Muscle layer of duodenum (tissue), 2 donors: ENCODE results near the gene MAP2K5.

Experiments used
- H3K27ac ChIP-seq: one replicate; pipeline ENCODE4 v1.7.0; 2013; ENCODE audit warnings: mild to moderate bottlenecking, low read length
- H3K27me3 ChIP-seq: one replicate; pipeline ENCODE4 v1.7.0; 2013; ENCODE audit warnings: low read depth, mild to moderate bottlenecking, control low read depth, low read length
- H3K36me3 ChIP-seq, 2 donors: one replicate each; pipeline ENCODE4 v1.7.0; 2013; ENCODE audit warnings: low read length in 2 of 2, control low read depth in 1 of 2, mild to moderate bottlenecking in 1 of 2; ENCODE audit not compliant: insufficient read depth in 2 of 2, control insufficient read depth in 1 of 2
- H3K4me1 ChIP-seq, 2 donors: one replicate each; pipeline ENCODE4 v1.7.0; 2013; ENCODE audit warnings: low read length in 2 of 2, mild to moderate bottlenecking in 2 of 2, control low read depth in 1 of 2, moderate library complexity in 1 of 2; ENCODE audit not compliant: insufficient read depth in 2 of 2, control insufficient read depth in 1 of 2
- H3K4me3 ChIP-seq, 2 donors: one replicate each; pipeline ENCODE4 v1.7.0; 2013; ENCODE audit warnings: low read length in 2 of 2, low read depth in 1 of 2, mild to moderate bottlenecking in 1 of 2
- H3K9me3 ChIP-seq, 2 donors: one replicate each; pipeline ENCODE4 v1.7.0; 2013; ENCODE audit warnings: low read length in 2 of 2, control low read depth in 1 of 2, mild to moderate bottlenecking in 1 of 2; ENCODE audit not compliant: control insufficient read depth in 1 of 2
- donor health status: healthy.

The MAP2K5 gene

GRCh38 chr15:67731112-67731721 is 188.7 kb downstream of the MAP2K5 start:
- Histone ChIP-seq H3K9me3 (no peaks in the 10 kb centered on the region), H3K27ac (no peak overlapping the region), H3K36me3 (no peaks in the 10 kb centered on the region), H3K4me1 (peaks cover 0 to 5% of the 10 kb centered on the region in 2 donors), H3K27me3 (no peaks in the 10 kb centered on the region), H3K4me3 (no peak overlapping the region)

- H3K4me1 ChIP-seq, result peaks cover 0 to 5% of the 10 kb centered on the region in 2 donors
- H3K27ac ChIP-seq, result no peak overlapping the region
- no peaks in the 10 kb centered on the region for H3K27me3 ChIP-seq
- H3K36me3 ChIP-seq, result no peaks in the 10 kb centered on the region
- H3K4me3 ChIP-seq, result no peak overlapping the region
- H3K9me3 ChIP-seq, result no peaks in the 10 kb centered on the region
These were observed 189.7 kb downstream of the MAP2K5 start for GRCh38 chr15:67732164-67732563.

GRCh38 chr15:67732671-67733374 is 190.3 kb downstream of the MAP2K5 start:
- Histone ChIP-seq H3K4me3 (no peak overlapping the region), H3K9me3 (no peaks in the 10 kb centered on the region), H3K27ac (no peak overlapping the region), H3K27me3 (no peaks in the 10 kb centered on the region), H3K36me3 (no peaks in the 10 kb centered on the region), H3K4me1 (peaks cover 0 to 5% of the 10 kb centered on the region in 2 donors)

- Histone ChIP-seq H3K27ac (no peak overlapping the region), H3K4me1 (peaks cover 0 to 5% of the 10 kb centered on the region in 2 donors)
These were observed 193.4 kb downstream of the MAP2K5 start for GRCh38 chr15:67735896-67736295.

GRCh38 chr15:67736810-67737209 is 194.3 kb downstream of the MAP2K5 start:
- Histone ChIP-seq H3K27ac (no peak overlapping the region), H3K36me3 (no peaks in the 10 kb centered on the region)

More at GRCh38 chr15:67735896-67736295, 193.4 kb downstream of the MAP2K5 start:
- H3K36me3 ChIP-seq, result no peaks in the 10 kb centered on the region
- H3K27me3 ChIP-seq, result no peaks in the 10 kb centered on the region
- no peaks in the 10 kb centered on the region for H3K9me3 ChIP-seq
- H3K4me3 ChIP-seq, result no peak overlapping the region

GRCh38 chr15:67738056-67738455 is 195.6 kb downstream of the MAP2K5 start:
- Histone ChIP-seq H3K27ac (no peak overlapping the region), H3K4me1 (peaks cover 0 to 5% of the 10 kb centered on the region in 2 donors), H3K27me3 (no peaks in the 10 kb centered on the region), H3K36me3 (no peaks in the 10 kb centered on the region), H3K4me3 (no peak overlapping the region), H3K9me3 (no peaks in the 10 kb centered on the region)

More at GRCh38 chr15:67736810-67737209, 194.3 kb downstream of the MAP2K5 start:
- H3K4me3 ChIP-seq, result no peak overlapping the region
- no peaks in the 10 kb centered on the region for H3K27me3 ChIP-seq
- peaks cover 0 to 5% of the 10 kb centered on the region in 2 donors for H3K4me1 ChIP-seq
- no peaks in the 10 kb centered on the region for H3K9me3 ChIP-seq

- no peak overlapping the region for H3K4me3 ChIP-seq
- H3K9me3 ChIP-seq, result no peaks in the 10 kb centered on the region
- H3K36me3 ChIP-seq, result no peaks in the 10 kb centered on the region
- no peaks in the 10 kb centered on the region for H3K27me3 ChIP-seq
- H3K4me1 ChIP-seq, result peaks cover 5 to 6% of the 10 kb centered on the region in 2 donors
- no peak overlapping the region for H3K27ac ChIP-seq
These were observed 197.9 kb downstream of the MAP2K5 start for GRCh38 chr15:67740405-67740804.

GRCh38 chr15:67741308-67741707 is 198.8 kb downstream of the MAP2K5 start:
- H3K27me3 ChIP-seq, result no peaks in the 10 kb centered on the region
- peaks cover 5 to 7% of the 10 kb centered on the region in 2 donors for H3K4me1 ChIP-seq
- no peak overlapping the region for H3K27ac ChIP-seq

GRCh38 chr15:67743558-67743957 is 201.1 kb downstream of the MAP2K5 start:
- Histone ChIP-seq H3K4me1 (peaks cover 5 to 7% of the 10 kb centered on the region in 2 donors), H3K27me3 (no peaks in the 10 kb centered on the region), H3K9me3 (no peaks in the 10 kb centered on the region), H3K36me3 (peaks cover 0 to 3% of the 10 kb centered on the region in 2 donors), H3K27ac (no peak overlapping the region), H3K4me3 (no peak overlapping the region)

More at GRCh38 chr15:67741308-67741707, 198.8 kb downstream of the MAP2K5 start:
- Histone ChIP-seq H3K9me3 (no peaks in the 10 kb centered on the region), H3K36me3 (no peaks in the 10 kb centered on the region), H3K4me3 (no peak overlapping the region)

GRCh38 chr15:67744331-67745072 is 202.0 kb downstream of the MAP2K5 start:
- Histone ChIP-seq H3K4me3 (no peak overlapping the region), H3K9me3 (no peaks in the 10 kb centered on the region), H3K27ac (no peak overlapping the region), H3K27me3 (no peaks in the 10 kb centered on the region), H3K4me1 (peaks cover 5 to 7% of the 10 kb centered on the region in 2 donors), H3K36me3 (peaks cover 0 to 5% of the 10 kb centered on the region in 2 donors)
